Stomach smooth muscle (tissue), 2 donors: Measurements from ENCODE around the gene TPD52L2.

Experiments used
- H3K27ac ChIP-seq: one replicate; pipeline ENCODE4 v1.7.0; 2013; ENCODE audit warnings: mild to moderate bottlenecking, low read length, inconsistent platforms
- H3K27me3 ChIP-seq, 2 donors: one replicate each; pipeline ENCODE4 v1.7.0; 2013; ENCODE audit warnings: low read length in 2 of 2; ENCODE audit not compliant: insufficient read depth in 2 of 2, control insufficient read depth in 1 of 2
- H3K36me3 ChIP-seq, 2 donors: one replicate each; pipeline ENCODE4 v1.7.0; 2013; ENCODE audit warnings: low read length in 2 of 2; ENCODE audit not compliant: control insufficient read depth in 2 of 2, insufficient read depth in 2 of 2
- H3K4me1 ChIP-seq: one replicate; pipeline ENCODE4 v1.7.0; 2013; ENCODE audit warnings: low read length; ENCODE audit not compliant: control insufficient read depth, insufficient read depth
- H3K4me3 ChIP-seq, 2 donors: one replicate each; pipeline ENCODE4 v1.7.0; 2013; ENCODE audit warnings: low read length in 2 of 2
- H3K9ac ChIP-seq, 2 donors: one replicate each; pipeline ENCODE4 v1.7.0; 2013; ENCODE audit warnings: low read length in 2 of 2, mild to moderate bottlenecking in 1 of 2
- H3K9me3 ChIP-seq, 2 donors: one replicate each; pipeline ENCODE4 v1.7.0; 2013; ENCODE audit warnings: low read length in 2 of 2; ENCODE audit not compliant: control insufficient read depth in 2 of 2
- donor health status: healthy.
- donor health status: Pancreatic carcinoma.

TPD52L2 gene

DNA sequence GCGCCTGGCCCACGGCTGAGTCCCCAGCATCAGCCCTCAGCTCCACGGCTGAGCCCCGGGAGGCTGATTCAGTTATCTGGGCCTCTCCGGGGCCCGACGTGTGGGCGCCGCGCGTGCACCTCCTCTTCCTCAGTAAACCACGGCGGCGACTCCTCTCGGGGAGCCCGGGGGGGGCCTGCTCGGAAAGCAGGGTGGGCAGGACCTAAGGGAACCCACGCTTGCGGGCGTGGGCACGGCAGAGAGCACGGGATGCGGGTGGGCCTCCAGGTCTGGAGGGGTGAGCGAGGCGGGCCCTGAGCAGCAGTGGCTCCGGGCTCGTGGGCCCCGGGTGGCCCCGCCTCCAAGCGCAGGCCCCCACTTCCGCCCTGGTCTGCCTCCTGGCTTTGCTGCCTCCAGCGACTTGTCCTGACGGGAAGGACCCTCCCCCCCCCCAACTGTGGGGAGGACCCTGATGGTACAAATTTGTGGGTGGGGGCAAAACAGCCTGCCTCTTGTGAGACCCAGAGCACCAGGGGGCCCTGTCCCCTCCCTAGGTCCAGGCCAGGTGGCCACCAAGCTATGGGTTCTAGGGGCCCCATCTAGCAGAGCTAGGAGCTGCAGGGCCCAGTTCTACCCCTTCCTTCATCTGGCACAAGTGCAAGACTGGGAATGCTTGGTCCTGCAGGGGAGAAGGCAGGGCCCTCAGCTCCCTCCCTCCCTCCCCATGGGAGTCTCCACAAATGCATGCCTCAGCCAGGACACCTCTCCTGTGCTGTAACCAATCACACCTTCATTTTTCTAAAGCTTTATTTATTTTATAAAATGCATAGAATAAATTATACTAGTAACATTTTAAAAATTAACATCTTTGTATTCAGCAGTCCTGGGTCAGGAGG is 74.2 kb downstream of the TPD52L2 start:
- H3K9ac ChIP-seq = no peak overlapping the region
- no peaks in the 10 kb centered on the region for H3K9me3 ChIP-seq
- no peak overlapping the region for H3K4me3 ChIP-seq
- peaks cover 11% of the 10 kb centered on the region for H3K4me1 ChIP-seq
- no peaks in the 10 kb centered on the region for H3K27me3 ChIP-seq
- H3K27ac ChIP-seq = no peak overlapping the region
- peaks cover 22 to 26% of the 10 kb centered on the region in 2 donors for H3K36me3 ChIP-seq

DNA sequence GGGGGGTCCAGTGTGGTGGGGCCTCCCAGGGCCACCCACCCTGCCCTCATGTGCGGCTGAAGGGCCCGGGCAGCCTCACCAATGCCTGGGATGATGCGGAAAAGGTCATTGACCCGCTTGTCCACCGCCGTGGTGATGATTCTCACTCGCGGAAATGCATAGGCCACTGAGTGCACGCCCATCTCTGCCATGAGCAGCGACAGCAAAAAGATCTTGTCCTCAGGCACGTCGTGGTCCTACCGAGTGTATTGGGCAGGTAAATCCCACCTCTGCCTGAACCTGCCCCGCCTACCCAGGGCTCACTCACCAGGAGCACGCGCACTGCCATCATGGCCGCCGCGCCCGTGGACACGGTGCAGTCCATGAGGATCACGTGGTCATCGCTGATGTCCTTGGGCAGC is 75.0 kb downstream of the TPD52L2 start:
- Histone ChIP-seq H3K27ac (no peak overlapping the region), H3K4me1 (peaks cover 5% of the 10 kb centered on the region), H3K36me3 (peaks cover 19 to 24% of the 10 kb centered on the region in 2 donors), H3K27me3 (no peaks in the 10 kb centered on the region), H3K4me3 (no peak overlapping the region), H3K9me3 (no peaks in the 10 kb centered on the region), H3K9ac (no peak overlapping the region)

DNA sequence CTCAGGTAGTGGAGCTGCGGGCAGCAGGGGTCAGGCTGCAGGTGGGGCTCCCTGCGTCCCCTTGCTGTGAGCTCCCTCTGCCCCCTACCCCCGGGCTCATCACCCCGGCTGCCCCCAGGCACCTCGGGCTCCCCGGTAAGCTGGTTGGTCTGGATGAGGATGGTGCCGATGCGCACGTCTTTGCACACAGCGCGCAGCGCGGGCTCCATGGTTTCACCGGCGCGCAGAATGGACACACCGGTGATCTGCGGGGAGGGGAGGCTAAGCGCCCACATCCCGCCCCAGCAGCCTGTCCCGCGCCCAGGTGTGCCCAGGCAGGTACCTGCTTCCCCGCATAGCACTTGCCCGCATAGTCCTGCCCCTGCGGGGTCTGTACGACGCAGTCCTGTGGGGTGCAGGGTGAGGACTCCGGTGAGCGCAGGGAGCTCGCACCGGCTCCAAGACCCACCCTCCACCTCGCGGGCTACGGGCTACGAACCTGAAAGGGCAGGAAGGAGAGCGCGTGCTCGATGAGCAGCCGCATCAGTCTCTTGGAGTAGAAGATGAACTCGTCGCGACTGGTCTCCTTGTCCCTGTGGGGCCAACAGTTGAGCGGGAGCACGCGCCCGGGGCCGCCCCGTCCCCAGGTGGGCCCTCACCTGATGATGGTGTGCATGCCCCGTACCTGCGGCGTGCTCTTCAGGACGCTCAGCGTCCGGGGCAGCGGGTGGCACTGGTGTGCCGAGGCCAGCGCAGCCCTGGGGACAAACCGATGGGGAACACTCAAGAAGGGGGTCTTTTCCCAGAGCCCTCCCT is 75.6 kb downstream of the TPD52L2 start:
- Histone ChIP-seq H3K9me3 (no peaks in the 10 kb centered on the region), H3K4me3 (no peak overlapping the region), H3K9ac (no peak overlapping the region), H3K27me3 (no peaks in the 10 kb centered on the region), H3K4me1 (peaks cover 5% of the 10 kb centered on the region), H3K27ac (no peak overlapping the region), H3K36me3 (peaks cover 19 to 28% of the 10 kb centered on the region in 2 donors)
